ENCODE results near the gene B9D1. TPM values are rescaled to one million over a fixed set of nuclear protein-coding genes. Genes with fewer than 3 reads are reported as not detected.

Gene B9D1, protein sequence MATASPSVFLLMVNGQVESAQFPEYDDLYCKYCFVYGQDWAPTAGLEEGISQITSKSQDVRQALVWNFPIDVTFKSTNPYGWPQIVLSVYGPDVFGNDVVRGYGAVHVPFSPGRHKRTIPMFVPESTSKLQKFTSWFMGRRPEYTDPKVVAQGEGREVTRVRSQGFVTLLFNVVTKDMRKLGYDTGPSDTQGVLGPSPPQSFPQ
- total RNA-seq (2022; extraction: Qiagen RNA extraction): 38.1 to 44.3 TPM (median 41.2 TPM) in 5 replicates

DNA sequence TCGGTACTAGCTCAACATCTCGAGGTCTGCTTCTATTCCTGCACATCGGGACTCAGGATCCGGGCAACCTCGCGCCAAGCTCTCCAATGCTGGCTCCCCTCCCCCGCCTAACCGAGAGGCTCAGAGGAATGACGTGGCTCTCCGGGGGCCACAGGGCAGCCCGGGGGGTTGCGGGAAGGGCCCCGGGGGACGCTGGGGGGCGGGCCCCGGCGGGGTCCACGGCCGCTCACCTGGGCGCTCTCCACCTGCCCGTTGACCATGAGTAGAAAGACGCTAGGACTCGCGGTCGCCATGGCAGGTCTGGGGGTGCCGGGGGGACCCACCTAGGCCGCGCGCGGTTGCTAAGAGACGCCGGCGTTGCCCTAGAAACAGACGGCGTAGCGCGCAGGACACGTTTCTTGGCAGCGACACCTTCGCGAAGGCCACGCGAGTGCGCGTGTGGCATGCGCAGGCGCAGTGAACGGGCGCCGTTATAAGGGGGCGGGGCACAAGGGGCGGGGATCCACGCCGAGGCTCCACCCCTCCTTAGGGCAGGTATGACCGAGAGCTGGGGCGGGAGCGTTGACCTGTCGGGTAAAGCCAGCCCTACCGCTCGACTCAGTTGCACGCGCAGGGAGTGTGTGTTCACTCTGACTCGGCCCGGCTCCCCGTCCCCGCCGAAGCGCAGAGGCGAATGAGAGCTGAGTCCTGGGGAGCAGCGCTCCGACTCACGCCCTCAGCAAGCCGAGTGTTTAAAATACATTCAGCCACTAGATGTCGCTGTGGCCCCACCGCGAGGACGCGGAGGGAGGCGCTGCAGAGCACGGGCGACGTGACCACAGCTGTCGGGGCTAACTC lies at the start of gene B9D1:
B9D1 (minus strand) TSS at position 447 of the 837 bp plus-strand sequence; CDS start at position 293, 154 bp downstream.

DNA sequence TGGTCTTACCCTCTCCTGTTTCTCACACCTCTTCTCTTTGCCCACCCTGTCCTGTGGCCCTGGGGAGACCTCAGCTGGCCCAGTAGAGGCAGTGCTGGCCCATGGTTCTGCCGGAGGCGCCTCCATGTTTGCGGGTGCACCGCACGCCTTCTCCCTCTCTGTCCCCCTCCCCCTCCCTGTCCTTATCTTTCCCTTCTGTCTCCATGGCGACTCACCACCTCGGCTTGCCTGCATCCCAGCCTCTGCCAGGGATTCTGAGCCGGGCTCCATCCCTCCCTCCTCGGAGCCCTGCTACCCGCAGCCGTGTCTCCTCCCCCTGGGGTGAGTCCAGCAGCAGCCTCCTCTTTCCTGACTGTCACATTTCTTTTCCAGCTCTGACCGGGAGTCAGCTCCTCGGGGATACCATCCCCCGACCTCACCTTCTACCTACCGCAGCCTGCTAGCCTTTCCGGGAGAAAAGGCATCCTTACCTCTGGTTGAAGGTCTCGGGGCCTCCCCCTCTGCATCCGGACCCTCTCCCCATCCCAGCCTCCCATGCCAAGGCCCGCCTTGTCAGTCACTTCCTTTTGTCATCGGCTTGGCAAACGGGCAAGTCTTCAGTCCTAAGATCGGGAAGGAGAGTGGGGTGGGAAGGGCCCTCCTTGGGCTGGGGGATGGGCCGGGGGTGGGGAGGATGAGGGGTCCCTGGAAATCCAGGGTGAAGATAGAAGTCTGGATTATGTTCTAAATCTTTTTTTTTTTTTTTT lies 48.5 kb upstream of the B9D1 start, which contains the start of gene RNF112:
RNF112 (plus strand) TSS at position 358 of the 746 bp plus-strand sequence; CDS start at position 535, 177 bp downstream.

DNA sequence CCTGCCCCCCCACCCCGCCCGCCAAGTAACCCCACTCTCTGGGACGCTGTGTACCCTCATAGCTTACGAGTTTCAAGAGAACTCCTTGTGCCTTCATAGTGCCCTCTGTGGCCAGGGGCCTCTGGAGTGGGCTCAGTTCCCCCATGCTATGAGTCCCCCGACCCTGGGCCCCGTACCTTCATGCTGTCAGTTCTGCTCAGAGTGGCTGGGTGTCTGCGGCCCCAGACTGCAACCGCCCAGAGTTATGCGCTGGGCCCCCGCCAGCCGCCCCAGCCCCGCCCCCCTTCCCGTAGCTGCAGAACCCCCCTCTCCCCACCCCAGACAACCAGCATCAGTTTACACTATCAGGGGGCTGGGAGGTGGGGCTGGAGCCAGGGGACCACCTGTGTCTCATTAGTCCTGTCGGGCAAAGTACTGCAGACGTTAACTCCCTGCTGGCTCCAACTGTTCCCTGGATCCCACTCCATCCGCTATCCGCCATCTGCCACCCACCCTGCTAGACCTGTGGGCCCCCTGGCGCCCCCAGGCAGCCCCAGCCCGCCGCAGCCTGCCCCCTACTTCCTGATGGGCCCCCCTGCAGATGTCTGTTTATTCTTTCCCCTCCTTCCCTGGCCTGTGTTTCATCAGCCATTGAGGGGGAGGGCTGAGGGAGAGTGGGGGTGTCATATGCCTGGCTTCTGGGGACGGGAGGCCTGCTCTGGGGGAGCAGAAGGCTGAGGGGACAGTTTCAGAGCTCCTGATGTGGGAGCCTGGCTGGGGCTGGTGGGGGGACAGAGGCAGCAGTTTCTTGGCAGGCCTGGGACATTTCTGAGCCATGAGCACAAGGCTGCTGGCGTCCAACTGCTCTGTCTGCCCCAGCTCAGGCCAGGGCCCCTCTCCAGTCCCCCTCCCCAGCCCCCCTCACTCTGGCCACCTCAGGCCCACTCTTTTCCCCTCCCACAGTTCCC lies 24.7 kb upstream of the B9D1 start, which contains the start of gene MFAP4:
MFAP4 (minus strand) TSS at position 217 of the 947 bp plus-strand sequence; CDS start at position 182, 35 bp downstream.

DNA sequence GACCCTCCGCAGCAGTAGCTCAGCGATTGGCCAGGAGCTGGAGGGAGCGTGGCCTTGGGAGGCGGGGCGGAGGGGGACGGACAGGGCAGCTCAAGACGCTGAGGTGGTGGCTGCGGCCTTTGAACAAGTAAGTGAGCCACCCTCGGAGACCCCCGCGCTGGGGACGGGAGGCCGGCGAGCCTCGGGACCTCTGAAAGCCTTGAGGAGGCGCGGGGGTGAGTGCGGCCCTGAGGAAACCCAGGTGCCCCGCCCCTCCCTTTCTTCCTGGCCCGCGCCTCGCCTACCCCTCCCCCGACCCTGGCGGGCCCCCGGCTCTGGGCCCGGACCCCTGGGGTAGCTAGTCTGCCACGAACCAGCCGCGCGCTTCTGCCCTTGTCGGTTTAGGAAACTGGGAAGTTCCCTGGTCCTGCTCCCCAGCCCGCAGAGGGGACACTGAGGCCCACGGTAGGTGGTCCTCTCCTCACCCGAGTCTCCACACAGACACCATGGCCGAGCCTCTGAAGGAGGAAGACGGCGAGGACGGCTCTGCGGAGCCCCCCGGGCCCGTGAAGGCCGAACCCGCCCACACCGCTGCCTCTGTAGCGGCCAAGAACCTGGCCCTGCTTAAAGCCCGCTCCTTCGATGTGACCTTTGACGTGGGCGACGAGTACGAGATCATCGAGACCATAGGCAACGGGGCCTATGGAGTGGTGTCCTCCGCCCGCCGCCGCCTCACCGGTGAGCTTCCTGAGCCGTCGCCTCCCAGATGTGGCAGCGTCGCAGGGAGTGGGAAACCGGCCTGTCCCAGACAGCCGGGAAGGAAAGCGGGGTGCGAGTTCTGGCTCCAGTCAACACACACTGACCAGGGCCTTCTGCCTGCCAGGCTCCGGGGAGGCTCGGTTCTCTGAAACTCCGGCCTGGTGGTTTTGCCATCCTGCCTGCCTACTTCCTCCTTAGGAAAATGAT lies 16.2 kb upstream of the B9D1 start, which contains the start of gene MAPK7:
MAPK7 (plus strand) TSS at position 83 of the 945 bp plus-strand sequence; CDS start at position 486, 403 bp downstream.

Other genes with a start within 250 kb of the B9D1 start
- gene GRAPL, start 235.1 kb downstream of the B9D1 start, total RNA-seq (2022; extraction: Qiagen RNA extraction): 0.13 to 0.21 TPM in 2 of 5 replicates, not detected in the others
- 45.8 to 77.8 TPM (median 66.7 TPM) in 5 replicates for gene EPN2, start 125.4 kb downstream of the B9D1 start, total RNA-seq (2022; extraction: Qiagen RNA extraction)
- gene MAPK7, start 15.8 kb upstream of the B9D1 start, total RNA-seq (2022; extraction: Qiagen RNA extraction): 24.5 to 27.9 TPM (median 25.9 TPM) in 5 replicates
- gene MFAP4, start 24.5 kb upstream of the B9D1 start, total RNA-seq (2022; extraction: Qiagen RNA extraction): 0.12 to 0.14 TPM (median 0.14 TPM) in 3 of 5 replicates, not detected in the others
- 0.31 to 1.0 TPM (median 0.44 TPM) in 5 replicates for gene RNF112, start 48.5 kb upstream of the B9D1 start, total RNA-seq (2022; extraction: Qiagen RNA extraction)
- 20.1 to 23.7 TPM (median 22.6 TPM) in 5 replicates for gene SLC47A1, start 171.1 kb upstream of the B9D1 start, total RNA-seq (2022; extraction: Qiagen RNA extraction)